NCI-H1092 (cell line): ENCODE measurements around the gene ENTPD3.
A peak's percentile ranks its signal among the peaks of the same experiment; 100 is the strongest.

Source experiments
- DNase-seq: peaks from one replicate; lab custom pipeline; 2025; lab: John Stamatoyannopoulos, UW

Gene ENTPD3

GRCh38 chr3:40404591-40405198, 17.7 kb downstream of the ENTPD3 start:
- no peak for DNase-seq

DNA sequence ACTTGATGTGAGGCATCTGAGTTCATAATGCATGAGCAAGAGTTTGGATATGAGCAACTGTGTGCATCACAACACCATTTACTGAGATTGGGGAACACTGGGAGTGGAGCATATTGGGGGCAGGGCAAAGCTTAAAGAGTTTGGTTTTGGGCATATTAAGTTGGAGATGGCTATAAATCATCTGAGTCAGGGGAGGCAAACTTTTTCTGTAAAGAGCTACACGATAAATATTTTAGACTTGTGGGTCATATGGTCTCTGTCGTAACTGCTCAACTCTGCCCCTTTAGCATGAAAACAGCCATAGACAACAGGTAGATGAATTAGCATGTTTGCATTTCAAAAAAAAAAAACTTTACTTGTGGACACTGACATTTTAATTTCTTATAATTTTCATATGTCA, 20.0 kb downstream of the ENTPD3 start:
- no peak for DNase-seq

DNA sequence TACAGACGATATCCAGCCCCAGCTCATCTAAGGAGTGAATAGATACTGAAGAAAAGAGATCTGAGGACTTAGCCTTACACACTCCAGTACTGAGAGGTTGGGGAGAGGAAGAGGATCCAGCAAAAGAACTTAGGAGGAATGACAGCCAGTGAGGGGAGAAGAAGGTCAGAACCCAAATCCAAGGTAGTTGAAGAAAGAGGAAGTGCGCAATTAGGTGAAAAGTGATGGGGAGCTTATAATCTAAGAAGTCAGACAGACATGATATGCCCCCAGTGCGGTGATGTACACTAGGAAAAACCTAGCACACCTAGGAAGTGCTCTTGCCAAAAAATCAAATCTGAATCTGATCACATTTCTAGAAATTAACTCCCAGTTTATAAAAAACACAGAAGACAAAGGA, 20.6 kb downstream of the ENTPD3 start:
- no peak for DNase-seq

- DNase-seq, result no peak
These were observed 27.3 kb downstream of the ENTPD3 start for GRCh38 chr3:40414270-40414669.

GRCh38 chr3:40417845-40418543, 31.0 kb downstream of the ENTPD3 start:
- DNase-seq, result no peak

- no peak for DNase-seq
These were observed 35.9 kb downstream of the ENTPD3 start for GRCh38 chr3:40422861-40423260.

DNA sequence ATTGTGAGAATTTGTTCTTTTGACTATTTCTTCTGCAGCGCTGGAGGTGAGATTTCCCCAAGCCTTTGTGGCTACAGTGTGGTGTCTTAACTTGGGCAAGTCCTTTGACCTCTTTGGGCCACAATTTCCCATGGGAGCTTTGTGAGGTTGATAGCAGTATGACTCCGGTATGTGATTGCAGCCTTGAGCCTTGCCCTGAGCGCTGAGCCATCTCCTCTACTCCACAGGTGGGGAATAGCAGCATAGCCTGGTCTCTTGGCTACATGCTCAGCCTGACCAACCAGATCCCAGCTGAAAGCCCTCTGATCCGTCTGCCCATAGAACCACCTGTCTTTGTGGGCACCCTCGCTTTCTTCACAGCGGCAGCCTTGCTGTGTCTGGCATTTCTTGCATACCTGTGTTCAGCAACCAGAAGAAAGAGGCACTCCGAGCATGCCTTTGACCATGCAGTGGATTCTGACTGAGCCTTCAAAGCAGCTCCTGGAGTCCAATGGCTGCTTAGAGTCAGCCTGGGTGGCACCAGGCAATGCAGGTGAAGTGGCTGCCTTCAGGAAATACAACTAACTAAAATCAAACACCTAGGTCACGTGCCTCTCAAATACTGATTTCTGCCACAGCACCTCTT, 40.2 kb downstream of the ENTPD3 start:
- no peak for DNase-seq

DNA sequence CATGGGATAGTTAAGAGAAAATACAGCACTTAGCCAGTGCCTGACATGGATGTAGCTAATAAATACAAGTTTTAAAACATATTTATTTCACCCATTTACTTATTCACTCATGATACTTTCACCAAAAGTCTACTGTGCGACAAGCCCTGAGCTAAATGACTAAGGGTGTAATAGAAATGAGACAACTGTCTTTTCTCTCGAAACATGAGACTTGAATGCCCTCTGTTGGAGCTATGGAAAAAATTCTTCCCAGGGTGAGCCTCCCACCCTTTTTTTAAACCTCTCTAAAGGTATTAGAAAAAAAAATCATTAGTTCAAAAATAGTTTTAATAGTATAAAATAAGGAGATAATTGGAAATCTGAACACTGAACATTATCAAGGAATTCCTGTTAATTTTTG, 45.8 kb downstream of the ENTPD3 start:
- DNase-seq, result no peak

DNA sequence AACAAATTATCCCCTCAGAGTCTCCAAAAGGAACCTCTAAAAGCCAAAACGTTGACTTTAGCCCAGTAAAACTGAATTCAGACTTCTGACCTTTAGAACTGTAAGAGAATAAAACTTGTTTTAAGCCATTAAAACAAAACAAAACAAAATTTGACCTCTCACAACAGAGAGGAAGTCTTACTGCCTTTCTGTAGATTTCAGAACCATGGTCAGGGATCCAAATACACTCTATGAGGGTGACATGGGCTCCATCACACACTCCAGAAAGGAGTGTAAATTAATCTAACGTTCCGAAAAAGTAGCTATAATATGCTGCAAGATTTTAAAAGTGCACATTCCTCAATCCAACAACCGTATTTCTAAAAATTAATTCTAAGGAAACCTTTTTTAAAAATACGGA, 50.9 kb downstream of the ENTPD3 start:
- no peak for DNase-seq

DNA sequence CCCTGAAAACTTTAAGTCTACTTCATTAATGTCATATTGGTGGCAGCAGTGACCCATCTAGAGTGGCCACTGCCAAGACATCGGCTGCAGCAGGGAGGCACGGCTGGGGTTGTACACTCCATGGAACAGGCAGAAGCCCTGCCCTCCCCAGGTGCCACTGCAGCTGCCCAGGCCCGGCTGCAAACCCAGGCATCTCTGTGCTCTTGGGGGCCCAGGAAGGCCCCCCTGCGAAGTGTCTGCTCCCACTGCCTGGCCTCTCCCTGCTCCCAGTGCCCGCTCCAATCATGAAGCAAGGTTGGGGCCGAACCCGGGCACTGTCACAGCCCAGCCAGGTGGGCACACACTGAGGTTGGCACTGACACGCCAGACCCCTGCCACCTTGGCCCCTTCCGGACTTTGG, 58.1 kb downstream of the ENTPD3 start:
- DNase-seq, result no peak

GRCh38 chr3:40445880-40446279, 58.9 kb downstream of the ENTPD3 start:
- no peak for DNase-seq

DNA sequence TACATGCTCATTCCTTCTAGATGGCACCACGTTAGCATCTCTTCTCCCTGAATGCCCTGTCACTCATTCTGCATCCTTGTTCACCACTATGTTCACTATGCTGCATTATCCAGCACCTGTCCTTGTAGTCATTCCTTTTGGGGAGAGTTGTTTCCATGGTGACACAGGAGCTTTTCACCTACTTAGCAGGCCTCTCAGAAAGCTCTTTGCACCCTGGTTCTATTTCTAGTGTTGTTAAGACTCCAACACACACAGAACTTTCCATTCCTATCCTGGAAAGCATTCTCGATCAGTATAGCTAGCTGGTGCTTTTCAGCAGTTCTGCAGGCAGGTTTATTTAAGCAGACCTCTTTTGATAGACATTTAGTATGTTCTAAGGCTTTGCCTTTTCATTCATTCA, 63.5 kb downstream of the ENTPD3 start:
- DNase-seq, result no peak

- DNase-seq, result no peak
These were observed 64.6 kb downstream of the ENTPD3 start for GRCh38 chr3:40451551-40451950.

GRCh38 chr3:40452057-40452456, 65.1 kb downstream of the ENTPD3 start:
- no peak for DNase-seq

- no peak for DNase-seq
These were observed 65.5 kb downstream of the ENTPD3 start for GRCh38 chr3:40452562-40452875.

- peak; percentile 97 for DNase-seq
These were observed 66.1 kb downstream of the ENTPD3 start for GRCh38 chr3:40452876-40453730.

GRCh38 chr3:40453933-40454332, 66.9 kb downstream of the ENTPD3 start:
- DNase-seq, result no peak

DNA sequence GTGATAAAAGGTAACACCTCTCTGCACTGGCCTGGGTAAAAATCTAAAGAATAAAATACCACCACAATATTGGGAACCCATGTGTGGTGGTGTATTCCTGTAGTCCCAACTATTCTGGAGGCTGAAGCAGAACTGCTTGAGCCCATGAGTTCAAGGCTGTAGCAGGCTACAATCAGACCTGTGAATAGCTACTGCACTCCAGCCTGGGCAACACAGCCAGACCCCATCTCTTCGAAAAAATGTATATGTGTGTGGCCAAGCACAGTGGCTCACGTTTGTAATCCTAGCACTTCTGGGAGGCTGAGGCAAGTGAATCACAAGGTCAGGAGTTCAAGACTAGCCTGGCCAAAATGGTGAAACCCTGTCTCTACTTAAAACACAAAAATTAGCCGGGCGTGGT, 68.3 kb downstream of the ENTPD3 start:
- no peak for DNase-seq

GRCh38 chr3:40456279-40456939, 69.4 kb downstream of the ENTPD3 start:
- no peak for DNase-seq

- DNase-seq, result peak; percentile 91
These were observed 70.2 kb downstream of the ENTPD3 start, which contains the start of gene RPL14 for GRCh38 chr3:40456940-40457823. TSS of gene RPL14 (plus strand) at chr3:40457339. CDS start at chr3:40457472, 133 bp downstream.

GRCh38 chr3:40458473-40458872, 71.5 kb downstream of the ENTPD3 start:
- no peak for DNase-seq
